ENCODE results near the gene PTPRG.

PTPRG gene

DNA sequence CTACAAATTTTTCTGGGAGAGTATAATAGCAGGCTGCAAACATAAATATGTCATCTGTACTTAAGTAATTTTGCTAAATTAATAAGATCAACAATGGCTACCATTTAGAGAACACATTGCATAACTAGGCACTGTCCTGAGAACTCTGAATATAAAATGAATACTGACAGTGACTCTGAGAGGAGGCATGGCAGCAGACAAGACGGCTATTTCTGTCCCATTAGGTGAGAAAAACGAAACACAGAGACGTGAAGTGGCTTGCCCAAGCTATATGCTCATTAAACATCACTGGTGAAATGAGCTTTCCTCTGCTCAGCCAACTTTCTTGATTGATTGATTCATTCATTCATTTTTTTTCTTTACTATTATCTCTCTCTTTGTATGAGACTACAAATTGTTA lies 384.3 kb downstream of the PTPRG start:
- DNase-seq = no peak

DNA sequence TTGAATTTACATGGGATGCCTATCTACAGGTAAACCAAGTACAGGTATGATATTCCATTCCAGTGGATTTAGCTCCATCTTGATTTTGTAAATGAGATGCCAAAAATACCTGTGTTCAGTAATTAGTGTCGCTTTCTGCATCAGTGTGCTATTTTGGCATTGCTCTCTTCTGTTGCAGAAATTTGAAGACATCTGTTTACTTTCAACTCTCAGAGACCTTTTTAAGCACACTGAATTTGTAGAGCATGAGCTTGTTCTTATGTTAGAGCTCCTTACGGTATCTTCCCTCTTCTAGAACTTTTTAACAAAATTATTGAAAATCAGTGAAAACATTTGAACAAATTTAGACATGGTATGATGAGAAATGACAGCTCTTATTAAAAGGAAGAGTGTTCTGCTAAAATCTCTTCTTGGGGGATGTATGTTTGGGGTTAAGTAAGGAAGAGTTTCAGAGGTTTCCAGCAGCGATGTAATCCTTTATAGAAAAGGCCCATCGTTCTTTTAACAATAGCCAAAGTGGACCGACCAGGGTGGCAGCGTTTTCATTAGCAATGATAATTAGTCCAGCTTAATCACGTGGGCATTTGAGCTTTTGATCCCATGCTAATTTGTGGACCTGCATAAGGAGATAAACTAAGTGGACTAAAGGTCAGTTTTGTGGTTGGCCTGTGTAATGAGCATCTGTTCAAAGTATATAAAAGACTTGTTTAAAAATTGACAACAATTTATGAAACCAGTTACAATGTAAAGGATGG lies 385.4 kb downstream of the PTPRG start:
- no peak for DNase-seq

DNA sequence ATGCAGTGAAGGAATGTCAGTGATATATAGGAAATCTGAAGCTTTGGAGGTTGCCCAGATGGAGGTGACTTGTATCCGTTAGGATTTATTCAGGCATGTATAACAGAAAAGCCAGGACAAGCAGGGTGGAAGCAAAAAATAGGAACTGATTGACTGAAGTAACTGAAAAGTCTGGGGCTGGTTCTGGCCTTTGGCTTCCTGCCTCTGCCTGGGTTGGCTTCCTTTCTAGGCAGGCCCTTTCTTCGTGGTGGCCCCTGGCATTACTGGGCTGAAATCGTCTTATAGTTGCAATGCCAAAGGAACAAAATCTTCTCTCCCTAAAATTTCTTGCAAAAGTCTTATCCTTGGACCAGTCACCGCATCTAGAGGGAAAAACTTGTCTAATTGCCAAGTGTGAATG lies 386.1 kb downstream of the PTPRG start:
- DNase-seq = no peak

DNA sequence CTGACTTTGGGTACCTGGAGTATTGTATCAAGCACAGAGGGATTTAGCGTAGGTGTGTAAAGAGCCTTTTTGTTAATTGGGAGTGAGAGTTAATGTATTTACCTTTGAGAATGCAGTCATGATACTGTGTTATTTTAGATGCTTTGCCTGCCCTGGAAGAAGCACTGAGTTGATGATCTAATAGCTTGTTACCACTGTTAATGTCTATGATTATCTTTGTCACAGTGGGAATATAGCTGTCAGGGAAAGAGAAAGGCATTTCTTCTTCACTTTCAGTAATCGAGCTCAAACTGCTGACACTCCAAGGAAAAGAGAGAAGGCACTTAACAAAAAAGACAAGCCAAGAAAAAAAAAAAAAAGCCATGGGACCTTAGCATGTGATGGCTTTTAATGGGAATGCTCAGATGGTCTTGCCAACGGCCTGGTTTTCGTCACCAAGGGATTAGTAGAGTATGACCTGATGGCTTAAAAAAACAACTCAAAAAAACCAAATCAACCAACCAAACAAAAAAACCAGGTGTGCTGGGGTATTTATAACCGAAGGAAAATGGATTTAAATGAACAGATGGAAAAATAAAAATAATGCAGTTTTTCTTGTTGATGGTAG lies 387.4 kb downstream of the PTPRG start:
- DNase-seq = no peak

DNA sequence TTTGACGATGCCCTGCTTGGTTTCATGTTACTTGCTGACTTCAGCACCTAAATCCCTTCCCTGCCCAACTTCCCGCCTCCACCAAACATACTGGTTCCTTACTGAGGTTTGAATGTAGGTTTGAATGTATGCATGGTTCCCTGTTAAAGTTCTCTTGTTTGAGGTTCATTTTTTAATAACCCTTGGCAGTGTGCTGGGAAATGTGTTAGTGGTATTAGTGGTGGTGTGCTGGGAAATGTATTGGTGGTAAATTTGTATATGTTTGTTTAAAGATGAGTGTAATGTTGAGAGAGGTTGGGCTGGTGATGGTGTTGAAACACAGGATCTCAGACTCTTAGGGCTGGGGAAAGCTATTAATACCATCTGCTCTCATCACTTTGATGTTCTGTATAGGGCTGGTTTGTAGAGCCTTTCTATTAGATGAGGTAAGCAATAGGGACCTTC lies 392.7 kb downstream of the PTPRG start:
- no peak for DNase-seq

DNA sequence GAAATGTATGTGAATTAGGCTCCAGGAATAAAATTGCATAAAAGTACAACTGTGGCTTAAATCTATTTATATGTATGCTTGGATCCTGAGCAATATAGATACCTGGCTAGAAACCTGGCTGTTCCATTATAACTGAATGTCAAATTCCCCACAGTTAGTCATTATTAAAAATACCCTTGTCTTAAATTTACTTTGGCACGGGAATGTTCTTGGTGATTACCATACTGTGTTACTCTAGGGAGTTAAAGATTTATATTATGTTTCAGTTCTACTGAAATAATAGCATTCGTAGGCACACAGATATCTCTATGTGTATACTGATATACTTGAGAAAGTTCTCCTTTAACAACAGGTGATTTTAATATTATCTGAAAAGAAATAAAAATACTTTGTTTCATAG lies 394.1 kb downstream of the PTPRG start:
- no peak for DNase-seq

DNA sequence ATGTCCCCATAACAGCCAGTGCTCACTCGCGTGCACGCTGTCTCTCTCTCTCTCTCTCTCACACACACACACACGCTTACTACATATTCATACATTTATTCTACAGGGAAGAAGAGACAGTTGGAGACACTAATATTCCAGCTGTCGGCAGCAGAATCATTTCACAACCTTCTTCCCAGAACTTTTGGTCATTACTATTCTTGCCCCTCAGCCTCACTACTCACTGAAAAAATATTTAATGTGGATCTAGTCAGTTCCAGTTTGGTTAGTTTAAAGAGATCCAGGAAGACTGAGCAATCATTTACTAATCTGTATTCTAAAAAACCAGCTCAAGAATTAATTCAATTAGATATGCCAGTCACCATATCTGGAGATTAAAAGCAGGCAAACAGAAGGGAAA lies 394.9 kb downstream of the PTPRG start:
- DNase-seq = no peak

DNA sequence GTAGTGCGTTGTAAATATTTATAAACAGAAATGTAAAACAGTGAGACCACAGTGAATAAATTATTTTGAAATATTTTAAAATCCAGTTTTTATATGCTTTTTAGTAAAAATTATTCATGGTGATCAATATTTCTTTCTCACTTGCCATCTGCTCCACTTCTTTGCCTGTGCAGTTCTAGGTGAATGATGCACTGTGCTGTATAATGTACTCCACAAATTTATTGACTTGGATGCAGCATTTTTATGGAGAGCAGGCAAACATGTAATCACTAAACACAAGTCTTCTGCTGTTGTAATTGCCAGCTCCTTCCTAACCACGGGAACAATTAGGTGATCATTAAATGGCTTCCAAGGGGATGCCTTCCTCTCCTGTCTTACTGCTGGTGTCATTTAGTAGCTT lies 395.9 kb downstream of the PTPRG start:
- no peak for DNase-seq

DNA sequence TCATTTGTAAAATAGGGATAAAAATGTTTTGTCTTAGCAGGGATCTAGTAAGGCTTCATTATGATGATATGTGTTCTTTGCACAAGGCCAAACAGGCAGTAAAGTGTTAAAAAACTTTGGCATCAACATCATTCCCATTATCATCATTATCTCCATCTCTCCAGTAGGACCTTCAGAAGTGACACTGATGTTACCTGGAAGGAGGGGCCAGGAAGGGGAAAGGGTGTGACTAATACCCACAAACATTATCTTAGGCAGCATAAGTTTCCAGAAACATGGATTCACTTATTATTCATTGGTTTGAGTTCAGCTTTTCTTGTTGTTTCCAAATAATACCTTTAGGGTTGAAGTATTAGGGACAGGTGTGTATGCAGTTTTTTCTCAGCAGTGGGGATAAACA lies 399.6 kb downstream of the PTPRG start:
- DNase-seq = no peak

DNA sequence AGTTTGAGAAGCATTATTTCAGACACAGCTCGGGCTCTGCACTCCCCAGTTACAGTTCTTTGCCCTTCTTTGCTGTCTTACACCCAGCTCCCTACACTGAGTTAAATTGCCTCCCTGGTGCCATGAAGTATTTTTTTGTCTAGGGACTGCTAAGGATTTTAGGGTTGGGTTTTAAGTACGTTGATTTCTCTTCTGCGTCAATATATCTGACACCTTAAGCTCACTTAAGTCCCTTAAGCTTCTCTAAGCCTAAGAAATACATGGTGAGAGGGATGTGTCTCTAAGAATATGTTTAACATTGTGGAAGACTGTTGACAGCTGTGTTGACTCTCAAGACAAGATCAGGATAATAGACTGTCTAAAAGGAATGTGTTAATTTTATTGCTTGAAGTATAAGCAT lies 400.5 kb downstream of the PTPRG start:
- DNase-seq = no peak

DNA sequence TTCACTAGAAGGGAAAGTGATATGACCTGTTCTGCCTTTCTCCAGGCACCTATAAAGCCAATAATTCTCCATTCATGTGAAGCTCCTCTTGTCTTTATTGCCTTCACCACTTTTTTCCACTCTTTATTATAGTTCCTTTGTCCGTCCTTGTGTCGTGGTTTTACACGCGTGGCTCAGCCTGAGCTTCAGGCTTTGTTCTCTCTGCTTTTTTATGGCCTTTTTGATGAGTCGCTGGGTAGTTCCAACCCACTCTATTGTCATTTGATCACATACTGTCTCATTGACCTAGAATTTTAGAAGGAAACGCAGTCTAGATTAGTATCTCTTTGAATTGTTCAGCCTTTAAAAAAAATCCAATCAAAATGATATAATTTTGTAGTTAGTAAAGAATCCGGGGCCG lies 403.2 kb downstream of the PTPRG start:
- DNase-seq = no peak

DNA sequence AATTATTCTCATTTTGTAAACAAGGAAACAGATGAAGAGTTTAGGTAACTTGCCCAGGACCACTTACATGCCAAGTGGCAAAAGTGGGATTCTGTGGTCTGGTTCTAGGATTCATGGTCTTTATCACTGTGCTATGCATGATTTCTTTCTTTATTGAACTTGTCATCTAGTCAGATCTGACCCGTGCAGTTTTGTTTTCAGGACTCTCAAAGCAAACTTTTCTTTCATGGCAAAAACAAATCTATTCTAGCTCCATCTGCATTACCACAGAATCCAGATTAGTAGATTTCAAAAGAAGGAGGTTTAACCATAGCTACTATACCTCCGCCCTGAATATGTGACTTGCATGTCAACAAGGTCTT lies 404.4 kb downstream of the PTPRG start:
- no peak for DNase-seq

DNA sequence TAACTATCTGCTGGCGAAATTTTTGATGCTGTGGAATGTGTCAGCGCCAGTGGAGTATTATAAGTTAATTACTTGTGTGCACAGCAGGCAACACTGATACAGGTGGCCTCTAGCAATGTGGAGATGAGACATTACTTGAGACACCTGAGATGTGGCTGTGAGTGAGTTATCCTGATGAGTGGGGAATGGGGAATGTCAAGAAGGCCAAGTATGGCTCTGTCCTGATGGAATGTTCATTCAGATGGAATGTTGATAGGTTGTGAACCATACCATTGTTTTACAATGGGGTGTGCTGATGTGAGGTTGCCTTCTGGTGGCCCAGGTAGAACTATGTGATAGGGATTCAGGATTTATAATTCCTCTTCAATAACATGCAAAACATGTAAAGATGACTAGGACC lies 404.8 kb downstream of the PTPRG start:
- no peak for DNase-seq

DNA sequence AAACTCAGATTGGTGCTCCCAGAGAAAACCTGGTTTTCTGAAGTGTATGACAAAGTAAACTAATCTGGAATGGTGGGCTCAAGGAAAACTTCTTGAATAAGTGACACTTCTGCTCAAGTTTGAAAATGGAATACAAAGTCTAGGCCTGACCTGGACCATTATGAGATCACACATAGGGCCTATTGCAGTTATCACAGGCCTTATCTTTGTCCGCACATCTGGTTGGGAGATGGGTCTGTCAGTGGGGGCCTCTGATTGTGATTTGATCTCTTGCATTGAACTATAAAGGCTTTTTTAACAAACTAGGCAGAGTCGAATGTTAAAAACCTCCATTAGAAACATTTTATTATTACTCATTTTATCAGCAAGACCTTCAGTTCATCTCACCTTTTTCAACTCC lies 405.6 kb downstream of the PTPRG start:
- DNase-seq = no peak

DNA sequence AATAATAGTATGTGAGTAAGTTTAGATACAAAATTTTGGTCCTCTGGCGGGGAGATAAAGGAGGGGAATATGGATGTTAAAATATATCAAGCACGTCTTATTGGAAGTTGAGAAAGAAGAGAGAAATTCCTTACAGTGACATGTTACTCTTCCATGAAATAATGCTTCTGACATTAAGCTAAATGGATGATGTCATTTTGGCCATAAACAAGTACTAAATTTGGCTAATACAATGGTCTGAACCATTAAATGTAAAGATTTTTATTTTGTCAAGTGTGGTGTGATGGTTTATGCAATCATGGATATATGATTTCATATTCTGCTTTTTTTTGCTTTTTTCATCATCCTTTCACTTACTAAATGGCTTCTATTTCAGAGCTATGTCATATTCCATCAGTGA lies 406.6 kb downstream of the PTPRG start:
- no peak for DNase-seq

DNA sequence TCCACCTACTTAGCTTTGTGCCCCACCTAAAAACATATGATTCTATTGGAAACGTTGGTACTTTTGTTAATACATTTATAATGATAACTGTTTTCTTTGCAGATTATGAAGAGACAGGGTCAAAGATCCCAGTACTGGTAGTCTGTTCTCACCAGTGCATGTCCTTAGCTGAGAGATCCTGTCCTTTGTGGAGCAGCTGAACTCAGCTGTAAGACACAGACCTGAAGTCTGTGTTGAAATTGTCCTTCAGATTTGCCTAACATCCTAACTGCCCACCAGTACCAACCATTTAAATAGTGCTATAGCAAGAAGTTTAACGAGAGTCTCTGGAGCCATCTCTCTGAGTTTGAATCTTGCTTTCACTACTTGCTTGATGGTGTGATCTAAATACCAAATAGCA lies 413.3 kb downstream of the PTPRG start:
- no peak for DNase-seq

DNA sequence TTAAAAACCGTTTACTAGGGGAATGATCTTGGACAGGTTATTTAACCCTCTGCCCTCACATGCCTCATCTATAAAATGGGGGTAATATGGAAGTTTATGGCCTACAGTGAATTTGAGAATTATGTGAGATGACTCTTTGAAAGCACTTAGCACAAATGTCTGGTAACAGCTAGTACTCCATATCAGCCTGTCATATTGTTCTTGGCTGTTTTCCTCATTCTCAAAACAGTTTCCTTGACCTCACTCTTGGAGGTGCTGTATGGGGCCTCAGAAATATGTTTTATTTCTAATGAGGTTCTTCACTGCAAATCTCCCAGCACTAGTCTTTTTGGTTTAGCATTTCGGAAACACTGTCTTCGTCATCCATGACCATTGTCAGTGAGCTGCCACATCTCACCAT lies 413.8 kb downstream of the PTPRG start:
- no peak for DNase-seq

DNA sequence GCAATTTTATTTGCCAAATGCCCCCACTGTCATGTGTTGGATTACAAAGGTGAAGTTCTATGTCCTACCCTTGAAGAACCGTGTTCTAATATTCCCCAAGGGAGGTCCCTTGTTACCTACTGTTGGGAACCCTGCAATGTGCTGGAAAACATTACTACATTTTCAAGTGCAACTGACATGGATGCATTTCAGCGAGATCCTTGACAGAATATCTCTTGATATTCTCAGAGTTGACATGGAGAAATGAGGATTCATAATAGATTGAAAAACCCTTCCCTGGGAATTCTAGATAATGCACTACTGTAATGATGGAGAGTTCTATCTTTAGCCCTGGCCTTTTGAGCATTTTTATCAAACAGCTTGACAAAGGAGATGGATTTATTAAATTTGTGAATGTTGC lies 414.6 kb downstream of the PTPRG start:
- no peak for DNase-seq

DNA sequence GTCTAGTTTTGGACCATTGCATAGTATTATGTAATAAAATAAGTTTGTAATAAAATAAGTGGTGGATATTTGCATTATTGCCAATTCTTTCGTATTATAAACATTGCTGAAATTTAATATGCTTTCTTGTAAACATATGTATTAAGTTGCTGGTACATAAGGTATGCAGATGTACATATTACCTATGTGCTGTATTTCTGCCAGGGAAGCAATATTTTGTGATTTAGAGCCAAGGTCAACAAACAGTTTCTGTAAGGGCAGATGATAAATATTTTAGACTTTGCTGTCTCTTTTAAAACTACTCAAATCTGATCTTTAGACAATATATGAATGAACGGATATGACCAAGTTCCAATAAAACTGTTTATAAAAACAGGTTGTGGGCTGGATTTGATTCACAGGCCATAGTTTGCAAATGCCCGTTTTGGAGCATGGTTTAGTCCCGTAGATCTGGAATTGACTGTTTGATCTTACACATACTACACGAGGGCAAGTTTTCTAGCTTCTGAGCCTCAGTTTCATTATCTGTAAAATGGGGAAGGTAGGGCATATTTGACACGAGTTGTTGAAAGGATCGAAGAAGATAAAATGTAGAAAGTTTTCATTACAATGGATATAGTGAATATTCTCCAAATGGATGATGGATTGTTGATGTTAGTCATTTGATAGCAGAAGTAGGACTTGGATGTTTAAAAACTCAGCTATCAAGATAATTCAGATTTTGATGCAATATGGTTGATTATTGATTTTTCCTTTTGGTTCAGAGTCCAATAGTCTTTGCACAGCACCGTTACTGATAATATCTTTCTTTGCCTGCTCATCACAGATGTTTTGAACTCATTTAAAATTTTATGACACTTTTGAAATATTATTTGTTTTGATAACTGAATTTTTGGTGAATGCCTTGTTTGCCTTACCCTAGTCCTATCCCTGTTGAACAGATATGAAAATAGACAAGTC lies 417.4 kb downstream of the PTPRG start:
- DNase-seq = no peak

DNA sequence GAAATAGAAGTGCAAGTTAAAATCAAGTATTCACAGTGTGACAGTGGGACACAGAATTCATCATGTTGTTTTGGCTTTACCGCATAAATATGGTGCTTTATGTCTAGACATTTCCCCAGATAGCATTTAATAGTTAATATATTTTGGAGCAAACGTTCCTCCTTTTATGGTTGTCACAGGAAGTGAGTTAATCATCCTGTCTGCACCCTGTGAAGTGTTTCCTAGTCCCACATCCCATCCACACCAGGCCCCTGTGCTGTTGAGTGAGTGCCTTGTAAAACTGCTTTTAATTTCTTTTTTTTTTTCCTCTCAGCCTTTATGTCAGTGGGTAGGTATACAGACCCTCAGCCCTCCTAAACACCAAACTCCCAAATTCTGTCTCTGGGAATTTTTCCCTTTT lies 418.3 kb downstream of the PTPRG start:
- DNase-seq = no peak

DNA sequence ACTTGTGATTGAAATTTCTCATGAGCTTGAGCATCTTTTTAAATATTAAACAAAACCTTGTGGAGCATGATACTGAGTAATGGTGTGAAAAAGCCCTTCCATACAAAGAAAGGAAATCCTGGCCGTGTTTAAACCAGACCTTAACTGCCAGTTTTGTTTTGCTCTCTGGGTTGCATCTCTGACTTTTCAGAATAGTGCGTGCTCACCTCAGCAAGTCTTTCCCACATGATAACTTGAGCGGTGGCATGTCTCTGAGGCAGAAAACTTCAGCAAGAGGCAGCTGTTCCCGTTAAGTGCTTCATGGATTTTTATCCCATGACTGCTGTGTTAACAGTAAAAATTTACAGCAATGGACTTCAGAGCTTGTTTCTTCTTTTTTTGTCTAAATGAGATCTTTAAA lies 418.7 kb downstream of the PTPRG start:
- DNase-seq = no peak

DNA sequence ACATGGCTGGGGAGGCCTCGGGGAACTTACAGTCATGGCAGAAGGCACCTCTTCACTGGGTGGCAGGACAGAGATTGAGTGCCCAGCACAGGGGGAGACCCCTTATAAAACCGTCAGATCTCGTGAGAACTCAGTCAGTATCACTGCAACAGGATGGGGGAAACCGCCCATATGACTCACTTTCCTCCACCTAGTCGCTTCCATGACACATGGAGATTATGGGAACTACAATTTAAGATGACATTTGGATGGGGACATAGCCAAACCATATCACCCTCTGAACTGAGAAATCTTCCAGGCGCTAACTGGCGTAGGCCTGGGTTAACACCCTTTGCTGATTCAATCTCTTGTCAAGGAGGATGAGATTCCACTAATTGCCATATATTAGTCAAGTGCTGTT lies 419.7 kb downstream of the PTPRG start:
- DNase-seq = no peak

DNA sequence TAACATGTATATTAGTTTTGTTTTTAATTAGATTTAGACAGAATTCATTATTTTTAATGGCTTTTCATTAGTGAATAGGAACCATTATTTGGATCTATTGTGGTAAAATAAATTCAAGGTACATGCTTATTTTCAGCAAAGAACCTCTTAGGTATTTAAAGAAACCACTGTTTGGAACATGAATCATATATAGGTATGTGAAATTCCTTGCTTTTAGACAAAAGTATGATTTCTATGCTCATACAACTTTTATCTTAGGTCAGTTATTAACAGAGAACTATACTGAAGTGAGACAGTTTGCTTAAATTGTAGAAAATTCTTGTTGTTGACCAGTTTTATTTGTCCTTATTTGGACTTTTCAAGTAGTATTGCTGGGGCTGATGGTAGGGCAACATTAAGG lies 422.1 kb downstream of the PTPRG start:
- no peak for DNase-seq

DNA sequence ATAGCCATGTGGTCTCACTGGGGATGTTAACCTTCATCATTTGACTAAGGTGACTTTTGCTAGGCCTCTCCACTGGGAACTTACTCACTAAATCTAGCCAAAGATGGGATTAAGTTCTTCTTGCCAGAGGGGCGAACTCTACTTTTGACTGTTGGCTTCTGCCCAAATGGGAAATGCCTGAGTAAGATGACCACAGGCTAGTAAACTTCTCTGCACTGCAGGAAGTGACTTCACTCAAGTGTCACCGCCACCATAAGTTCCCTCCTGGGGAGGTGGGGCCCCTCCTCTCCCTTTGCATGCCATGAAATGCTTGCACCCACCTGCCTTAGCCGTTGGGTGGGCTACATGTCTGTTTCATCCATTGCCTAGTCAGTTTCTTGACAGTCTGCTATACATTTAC lies 423.6 kb downstream of the PTPRG start:
- DNase-seq = no peak
